Keratinocyte (primary cell): ENCODE data around the gene GJD3.

Source experiments
- EZH2 ChIP-seq: IDR thresholded peaks from one replicate; pipeline ENCODE4 v1.6.1; 2012; ENCODE audit warnings: inconsistent platforms, mild to moderate bottlenecking, low read length, moderate library complexity
- TF ChIP-seq, protein P1 (sequence below), 3 experiments: IDR thresholded peaks in 1 of 3; conservative IDR thresholded peaks in 1 of 3; optimal IDR thresholded peaks in 1 of 3; 2 replicates in 2 of 3; 3 replicates in 1 of 3; pipeline versions ENCODE3 to v1.5.1; 2011; ENCODE audit warnings: low read length in 3 of 3, mild to moderate bottlenecking in 3 of 3, moderate library complexity in 2 of 3, control low read depth in 1 of 3, inconsistent platforms in 1 of 3; ENCODE audit not compliant: insufficient read depth in 2 of 3; ENCODE audit errors: extremely low read depth in 1 of 3

DNA sequence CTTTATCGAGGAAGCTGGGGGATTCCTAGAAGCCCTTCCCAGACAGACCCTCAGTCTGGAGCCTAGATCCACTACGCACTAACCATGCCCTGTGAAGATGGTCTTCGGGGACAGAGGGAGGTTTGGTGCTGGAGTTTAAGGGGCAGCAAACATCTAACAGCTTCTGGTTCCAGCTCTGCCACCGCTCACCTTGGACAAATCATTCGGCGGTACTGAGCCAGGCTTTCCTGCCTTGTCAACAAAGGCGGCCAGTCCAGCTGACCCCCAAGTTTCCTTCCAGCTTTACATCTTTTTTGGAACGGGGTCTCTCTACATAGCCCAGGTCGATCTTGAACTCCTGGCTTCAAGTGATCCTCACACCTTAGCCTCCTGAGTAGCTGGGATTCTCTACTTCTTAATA lies 369 bp upstream of the GJD3 start:
- TF ChIP-seq, protein P1, sequence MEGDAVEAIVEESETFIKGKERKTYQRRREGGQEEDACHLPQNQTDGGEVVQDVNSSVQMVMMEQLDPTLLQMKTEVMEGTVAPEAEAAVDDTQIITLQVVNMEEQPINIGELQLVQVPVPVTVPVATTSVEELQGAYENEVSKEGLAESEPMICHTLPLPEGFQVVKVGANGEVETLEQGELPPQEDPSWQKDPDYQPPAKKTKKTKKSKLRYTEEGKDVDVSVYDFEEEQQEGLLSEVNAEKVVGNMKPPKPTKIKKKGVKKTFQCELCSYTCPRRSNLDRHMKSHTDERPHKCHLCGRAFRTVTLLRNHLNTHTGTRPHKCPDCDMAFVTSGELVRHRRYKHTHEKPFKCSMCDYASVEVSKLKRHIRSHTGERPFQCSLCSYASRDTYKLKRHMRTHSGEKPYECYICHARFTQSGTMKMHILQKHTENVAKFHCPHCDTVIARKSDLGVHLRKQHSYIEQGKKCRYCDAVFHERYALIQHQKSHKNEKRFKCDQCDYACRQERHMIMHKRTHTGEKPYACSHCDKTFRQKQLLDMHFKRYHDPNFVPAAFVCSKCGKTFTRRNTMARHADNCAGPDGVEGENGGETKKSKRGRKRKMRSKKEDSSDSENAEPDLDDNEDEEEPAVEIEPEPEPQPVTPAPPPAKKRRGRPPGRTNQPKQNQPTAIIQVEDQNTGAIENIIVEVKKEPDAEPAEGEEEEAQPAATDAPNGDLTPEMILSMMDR (optimal IDR thresholded peaks at IDR 0.05 in 1 of 3, IDR thresholded peaks at IDR 0.05 in 1 of 3, conservative IDR thresholded peaks at IDR 0.05 in 1 of 3; ENCODE audit: extremely low read depth in 1 of 3, insufficient read depth in 2 of 3, low read length in 3 of 3), result no peak
- TF ChIP-seq EZH2, result no peak
